GM12865 (cell line): Measurements from ENCODE around the gene GOLGA6L25.
A peak's percentile ranks its signal among the peaks of the same experiment; 100 is the strongest.
"Not testable (repeated sequence)": the region's sequence is repeated elsewhere in the genome, so short reads cannot be mapped to it uniquely, and the experiment has no call there.

Experiments used
- DNase-seq: peaks from one replicate; pipeline ENCODE4 v3.0.0; 2010; ENCODE audit warnings: low read depth
- H3K4me3 ChIP-seq: 2 replicates; pipeline ENCODE4 v1.5.1; 2011; ENCODE audit warnings: mild to moderate bottlenecking, low read depth, low read length, control low read depth

Gene GOLGA6L25, protein sequence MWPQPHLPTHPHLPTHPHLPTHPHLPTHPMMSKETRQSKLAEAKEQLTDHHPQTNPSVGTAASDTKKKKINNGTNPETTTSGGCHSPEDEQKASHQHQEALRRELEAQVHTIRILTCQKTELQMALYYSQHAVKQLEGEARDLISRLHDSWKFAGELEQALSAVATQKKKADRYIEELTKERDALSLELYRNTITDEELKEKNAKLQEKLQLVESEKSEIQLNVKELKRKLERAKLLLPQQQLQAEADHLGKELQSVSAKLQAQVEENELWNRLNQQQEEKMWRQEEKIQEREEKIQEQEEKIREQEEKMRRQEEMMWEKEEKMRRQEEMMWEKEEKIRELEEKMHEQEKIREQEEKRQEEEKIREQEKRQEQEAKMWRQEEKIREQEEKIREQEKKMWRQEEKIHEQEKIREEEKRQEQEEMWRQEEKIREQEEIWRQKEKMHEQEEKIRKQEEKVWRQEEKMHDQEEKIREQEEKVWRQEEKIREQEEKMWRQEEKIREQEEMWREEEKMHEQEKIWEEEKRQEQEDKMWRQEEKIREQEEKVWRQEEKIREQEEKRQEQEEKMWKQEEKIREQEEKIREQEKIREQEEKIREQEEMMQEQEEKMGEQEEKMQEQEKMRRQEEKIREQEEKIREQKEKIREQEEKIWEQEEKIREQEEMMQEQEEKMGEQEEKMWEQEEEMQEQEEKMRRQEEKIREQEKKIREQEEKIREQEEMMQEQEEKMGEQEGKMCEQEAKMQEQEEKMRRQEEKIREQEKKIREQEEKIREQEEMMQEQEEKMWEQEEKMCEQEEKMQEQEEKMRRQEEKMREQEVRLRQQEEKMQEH

DNA sequence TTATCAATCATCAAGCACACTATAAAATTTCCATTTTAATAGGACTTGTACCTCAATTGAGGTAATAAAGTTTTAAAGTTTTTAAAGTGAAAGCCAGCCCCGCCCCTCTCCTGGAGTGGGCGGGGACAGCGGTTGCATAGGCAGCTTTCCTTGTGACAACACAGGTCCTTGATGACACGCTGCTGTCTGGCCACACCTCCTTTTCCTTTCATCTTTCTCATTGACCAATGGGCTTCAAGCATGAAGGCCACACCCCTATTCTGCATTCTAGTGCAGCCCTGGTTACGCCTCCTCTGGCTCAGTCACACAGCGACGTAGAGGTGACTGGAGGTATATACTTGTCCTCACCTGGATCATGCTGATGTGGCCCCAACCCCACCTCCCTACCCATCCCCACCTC lies at the start of gene GOLGA6L25:
Gene GOLGA6L25, plus strand, starts transcription at position 301 of the 400 bp plus-strand sequence. Its CDS starts 61 bp downstream, at position 362.
- H3K4me3 ChIP-seq, DNase-seq: not testable (repeated sequence)

- not testable (repeated sequence) for DNase-seq, H3K4me3 ChIP-seq
These were observed 45.0 kb upstream of the GOLGA6L25 start for GRCh38 chr15:28508217-28508889.

DNA sequence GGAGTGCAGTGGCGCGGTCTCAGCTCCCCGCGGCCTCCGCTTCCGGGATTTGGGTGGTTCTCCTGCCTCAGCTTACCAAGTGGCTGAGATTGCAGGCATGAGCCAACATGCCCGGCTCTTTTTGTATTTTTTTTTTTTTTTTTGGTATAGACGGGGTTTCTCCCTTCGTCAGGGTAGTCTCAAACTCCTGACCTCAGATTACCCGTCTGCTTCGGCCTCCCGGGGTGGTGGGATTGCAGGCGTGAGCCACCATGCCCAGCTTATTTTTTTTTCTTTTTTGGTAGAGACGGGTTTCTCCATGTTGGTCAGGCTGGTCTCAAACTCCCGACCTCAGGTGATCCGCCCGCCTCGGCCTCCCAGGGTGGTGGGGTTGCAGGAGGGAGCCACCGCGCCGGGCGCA lies 39.2 kb upstream of the GOLGA6L25 start:
- not testable (repeated sequence) for H3K4me3 ChIP-seq, DNase-seq

GRCh38 chr15:28515208-28515607 lies 38.2 kb upstream of the GOLGA6L25 start:
- H3K4me3 ChIP-seq, DNase-seq: not testable (repeated sequence)

GRCh38 chr15:28532954-28533353 lies 20.4 kb upstream of the GOLGA6L25 start, which contains the start of gene GOLGA8G:
Gene GOLGA8G (minus strand): TSS chr15:28532971. CDS start chr15:28532909, 62 bp downstream.
- not testable (repeated sequence) for H3K4me3 ChIP-seq
- DNase-seq, result peak; percentile 0

- H3K4me3 ChIP-seq, result not testable (repeated sequence)
These were observed 20.0 kb downstream of the GOLGA6L25 start for GRCh38 chr15:28573351-28573750.

GRCh38 chr15:28588977-28589606 lies 35.7 kb downstream of the GOLGA6L25 start:
- DNase-seq, H3K4me3 ChIP-seq: not testable (repeated sequence)

More at GRCh38 chr15:28573351-28573750, 20.0 kb downstream of the GOLGA6L25 start:
- not testable (repeated sequence) for DNase-seq

- DNase-seq, result not testable (repeated sequence)
- peak overlapping the region; percentile 45 for H3K4me3 ChIP-seq
These were observed 36.4 kb downstream of the GOLGA6L25 start for GRCh38 chr15:28589769-28590168.

- H3K4me3 ChIP-seq, DNase-seq: not testable (repeated sequence)
These were observed 39.0 kb downstream of the GOLGA6L25 start for GRCh38 chr15:28592395-28592794.

GRCh38 chr15:28593424-28594129 lies 40.2 kb downstream of the GOLGA6L25 start:
- not testable (repeated sequence) for DNase-seq, H3K4me3 ChIP-seq

DNA sequence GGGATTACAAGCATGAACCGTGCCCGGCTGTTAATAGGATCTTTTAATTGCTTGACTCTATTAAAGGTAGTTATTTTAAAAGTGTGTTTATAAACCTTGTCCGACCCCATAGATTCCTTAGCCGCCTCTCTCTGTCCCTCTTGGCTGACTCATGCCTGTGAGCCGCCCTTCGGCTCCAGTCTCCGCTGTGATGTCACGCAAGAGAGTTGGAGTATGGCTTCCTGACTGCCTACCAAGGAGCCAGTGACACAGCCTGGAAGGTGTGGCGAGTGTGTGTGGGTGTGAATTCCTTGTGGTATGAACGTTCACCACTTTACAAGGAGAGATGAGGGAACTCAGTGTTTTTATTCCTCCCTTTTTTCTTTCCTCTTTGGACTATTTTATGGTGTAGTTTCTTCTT lies 44.1 kb downstream of the GOLGA6L25 start:
- not testable (repeated sequence) for DNase-seq, H3K4me3 ChIP-seq

GRCh38 chr15:28598209-28598608 lies 44.8 kb downstream of the GOLGA6L25 start:
- not testable (repeated sequence) for H3K4me3 ChIP-seq, DNase-seq

DNA sequence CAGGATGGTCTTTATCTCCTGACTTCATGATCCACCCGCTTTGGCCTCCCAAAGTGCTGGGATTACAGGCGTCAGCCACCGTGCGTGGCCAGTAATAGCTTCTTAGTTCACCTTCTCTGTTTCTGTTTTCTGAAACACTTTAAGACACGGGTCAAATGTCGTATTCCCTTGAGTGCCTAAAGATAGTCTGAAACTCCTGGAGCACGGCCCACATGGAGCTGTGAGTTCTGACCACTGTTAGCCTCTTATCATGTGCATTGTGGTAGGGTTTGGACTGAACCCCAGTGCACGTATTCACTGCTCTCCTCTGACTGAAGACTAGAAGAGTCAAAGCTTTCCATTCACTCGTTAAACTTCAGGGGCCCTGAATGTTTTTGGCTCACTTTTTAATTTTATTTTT lies 48.8 kb downstream of the GOLGA6L25 start:
- not testable (repeated sequence) for DNase-seq, H3K4me3 ChIP-seq
